Left ventricle myocardium superior (tissue), 1 donor: ENCODE measurements around the gene DHRS3. TPM values are rescaled to one million over a fixed set of nuclear protein-coding genes. Genes with fewer than 3 reads are reported as not detected.

ENCODE experiments used
- ATAC-seq: fragments of 200-7000 bp; cut with Tn5 transposase; one replicate; pipeline ENCODE4 v1.9.1; 2020; ENCODE audit warnings: mild to moderate bottlenecking, moderate library complexity
- DNase-seq: peaks from one replicate; pipeline ENCODE4 v3.0.0-alpha.2; 2020
- intact Hi-C: fragments of 100-400 bp; cut with micrococcal nuclease; formaldehyde crosslinking; loops from one replicate; pipeline ENCODE4 v1.11.0; 2022
- total RNA-seq: library from RNA; stranded (reverse); fragmentation: NEBNext Ultra II Directional; extraction: Animal tissue kit (Norgen Biotek cat#: 25700); gene quantifications from one replicate; pipeline ENCODE4 v1.2.1, GENCODE V29; 2021
- donor health status: DM: no; HTN: yes; CAD: no; lungs with severe emphysema.

DHRS3 gene
- total RNA-seq, 1 donor from 2014 or later = 79.6 TPM

DNA sequence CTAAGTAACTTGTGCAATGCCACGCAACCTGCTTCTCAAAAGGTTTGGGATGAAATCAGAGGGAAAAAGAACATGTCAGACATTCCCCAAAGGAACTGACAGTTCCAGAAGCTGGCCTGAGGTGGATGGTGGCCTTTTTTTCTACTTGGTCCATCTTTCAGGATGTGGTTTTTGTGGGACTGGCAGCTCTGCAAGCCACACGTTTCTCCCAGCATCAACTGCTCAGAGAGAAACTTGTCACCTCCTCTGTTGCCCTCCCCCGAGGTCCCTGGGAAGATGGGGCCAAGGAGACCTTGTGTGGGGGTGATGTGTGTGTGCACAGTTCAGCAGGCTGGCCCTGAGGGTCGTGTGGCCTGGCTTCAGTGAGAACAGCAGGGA, 2.5 kb upstream of the DHRS3 start:
- intact Hi-C loops = loop anchor here (10.0 kb wide), 2 partner anchors 206 to 296 kb away; no protein-coding TSS in a partner anchor
- no peak for ATAC-seq
- no peak for DNase-seq

DNA sequence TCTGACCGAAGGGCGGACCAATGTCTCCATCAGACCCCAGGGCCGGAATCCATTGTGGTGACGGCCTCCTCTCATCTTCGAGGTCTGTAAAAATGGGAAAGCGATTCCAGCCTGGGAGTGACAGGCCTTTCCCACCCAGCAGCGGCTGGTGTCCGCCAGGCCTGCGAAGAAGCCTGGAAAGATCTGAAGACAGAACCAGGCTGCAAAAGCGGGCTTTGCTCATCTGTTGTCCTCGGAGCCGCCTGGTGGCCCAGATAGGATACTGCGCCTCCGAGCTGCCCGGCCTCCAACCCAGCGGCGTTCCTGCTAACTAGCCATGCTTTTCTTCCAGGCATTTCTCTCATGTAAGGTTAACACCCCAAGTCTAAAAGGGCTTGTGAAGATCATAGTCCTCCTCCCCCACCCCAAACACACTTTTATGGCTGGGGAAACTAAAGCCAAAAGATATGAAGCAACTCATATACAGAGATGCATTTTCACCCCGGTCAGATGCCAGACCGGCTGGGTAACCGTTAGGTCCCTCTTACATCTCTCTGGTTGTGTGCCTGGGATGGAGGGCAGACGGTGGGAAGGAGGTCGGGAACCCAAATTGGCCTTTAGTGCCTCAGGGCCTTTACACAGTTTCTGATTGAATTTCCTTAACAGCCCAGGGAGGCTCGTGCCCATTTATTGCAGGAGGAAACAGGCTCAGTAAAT, 1.9 kb upstream of the DHRS3 start:
- DNase-seq (peak; percentile 90), ATAC-seq (peak; percentile 55)
- intact Hi-C loops = loop anchor here (10.0 kb wide), 2 partner anchors 205 to 295 kb away; no protein-coding TSS in a partner anchor

DNA sequence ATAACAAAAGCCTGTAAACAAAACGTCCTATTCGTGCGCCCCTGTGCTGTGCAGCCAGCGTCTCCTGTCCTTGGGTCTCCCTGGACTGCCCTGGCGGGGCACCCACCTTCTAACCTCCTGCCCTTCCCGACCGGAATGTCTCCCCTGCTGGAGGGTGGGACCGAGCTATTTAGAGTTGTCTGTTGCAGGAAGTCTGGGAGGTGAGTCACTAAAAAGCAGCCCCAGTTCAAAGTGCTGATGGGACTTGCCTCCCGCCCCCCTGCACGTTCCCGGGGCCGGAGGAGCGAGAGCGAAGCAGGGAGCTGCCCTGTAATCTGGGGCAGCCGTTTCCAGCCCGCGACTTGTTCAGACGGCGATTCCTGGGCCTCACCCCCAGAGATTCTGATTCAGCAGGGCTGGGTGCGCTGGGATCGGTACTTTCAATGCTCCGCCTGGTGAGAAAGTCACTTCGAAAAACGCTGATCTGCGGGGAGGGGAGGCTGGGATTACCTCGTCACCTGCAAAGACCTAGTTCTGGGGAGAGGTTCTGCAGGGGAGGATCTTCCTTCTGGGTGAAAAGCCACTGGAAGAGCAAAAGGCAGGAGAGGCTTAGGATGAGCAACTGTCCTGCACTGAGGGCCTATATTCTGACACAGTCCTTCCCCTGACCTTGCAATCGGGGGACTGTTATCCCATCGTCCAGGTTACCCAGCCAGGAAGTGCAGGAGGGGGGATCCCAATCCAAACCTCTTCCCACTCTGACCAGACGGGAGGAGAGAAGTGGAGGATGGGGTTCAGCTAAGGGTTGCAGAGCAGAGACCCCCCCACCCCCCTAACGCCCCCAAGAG, 1.2 kb upstream of the DHRS3 start:
- DNase-seq (peak; percentile 84), ATAC-seq (peak; percentile 64)
- intact Hi-C loops = no loop called here

DNA sequence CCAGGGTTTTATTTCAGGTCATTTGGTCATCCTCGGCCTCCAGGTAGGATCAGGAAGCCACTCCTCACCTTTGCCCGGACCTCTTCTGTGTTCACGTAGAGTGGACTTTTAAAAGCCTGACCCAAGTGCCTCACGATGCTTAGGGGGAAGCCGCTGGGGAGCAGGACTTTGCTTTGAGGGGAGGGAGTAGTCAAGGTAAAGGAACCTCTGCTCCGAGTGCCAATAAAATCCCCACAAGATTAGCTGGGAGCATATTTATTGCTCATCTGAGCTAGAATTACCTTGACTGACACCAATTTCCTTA, 603 bp upstream of the DHRS3 start:
- intact Hi-C loops = no loop called here
- DNase-seq = no peak
- no peak for ATAC-seq

DNA sequence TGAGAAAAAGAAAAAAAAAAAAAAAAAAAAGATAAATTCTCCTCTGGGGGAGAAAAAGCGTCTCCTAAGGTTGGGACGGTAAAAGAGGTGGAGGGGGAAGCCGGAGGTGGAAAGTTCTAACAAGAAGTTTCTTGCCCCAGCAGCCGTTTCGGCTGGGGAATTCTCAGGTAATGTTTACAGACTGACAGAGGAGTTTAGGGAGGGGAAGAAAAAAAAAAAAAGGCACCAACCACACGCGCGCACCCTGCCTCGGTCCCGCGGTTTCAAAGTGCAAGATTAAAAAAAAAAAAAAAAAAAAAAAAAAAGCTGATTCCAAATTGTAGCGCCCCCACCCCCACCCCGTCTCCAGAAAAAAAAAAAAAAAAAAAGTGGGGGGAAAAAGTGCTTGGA, 504 bp downstream of the DHRS3 start:
- no peak for DNase-seq
- intact Hi-C loops = no loop called here
- ATAC-seq = no peak

DNA sequence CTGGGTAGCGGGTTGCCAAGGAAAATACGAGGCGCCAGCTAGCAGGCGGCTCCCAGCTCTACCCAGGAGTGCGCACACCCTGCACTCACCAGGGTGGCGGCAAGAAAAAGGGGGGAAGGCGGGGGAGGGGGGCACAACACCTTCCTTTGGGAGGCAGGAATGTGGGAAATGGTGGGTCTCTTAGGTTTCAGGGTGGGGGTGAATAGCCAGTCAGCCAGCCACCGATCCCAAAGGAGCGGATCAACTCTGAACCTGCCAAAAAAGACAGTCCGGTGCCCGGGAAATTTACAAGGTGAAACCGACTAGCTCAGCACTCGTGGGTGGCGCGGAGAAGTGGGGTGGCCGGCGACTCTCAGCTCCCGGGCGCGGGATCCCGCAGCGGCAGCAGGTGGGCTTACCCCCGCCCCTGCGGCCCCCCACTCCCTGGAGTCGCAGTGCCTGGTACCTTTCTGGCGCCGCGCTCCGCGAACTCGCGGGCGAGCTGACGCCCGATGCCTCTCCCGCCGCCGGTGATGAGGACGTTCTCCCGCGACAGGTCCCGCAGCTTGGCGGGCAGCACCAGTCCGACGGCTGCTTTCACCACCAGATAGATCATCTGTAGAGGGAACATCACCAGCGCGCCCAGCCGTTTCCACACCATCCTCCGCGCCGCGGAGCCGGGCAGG, 1.2 kb downstream of the DHRS3 start:
- intact Hi-C loops = no loop called here
- peak; percentile 67 for DNase-seq

DNA sequence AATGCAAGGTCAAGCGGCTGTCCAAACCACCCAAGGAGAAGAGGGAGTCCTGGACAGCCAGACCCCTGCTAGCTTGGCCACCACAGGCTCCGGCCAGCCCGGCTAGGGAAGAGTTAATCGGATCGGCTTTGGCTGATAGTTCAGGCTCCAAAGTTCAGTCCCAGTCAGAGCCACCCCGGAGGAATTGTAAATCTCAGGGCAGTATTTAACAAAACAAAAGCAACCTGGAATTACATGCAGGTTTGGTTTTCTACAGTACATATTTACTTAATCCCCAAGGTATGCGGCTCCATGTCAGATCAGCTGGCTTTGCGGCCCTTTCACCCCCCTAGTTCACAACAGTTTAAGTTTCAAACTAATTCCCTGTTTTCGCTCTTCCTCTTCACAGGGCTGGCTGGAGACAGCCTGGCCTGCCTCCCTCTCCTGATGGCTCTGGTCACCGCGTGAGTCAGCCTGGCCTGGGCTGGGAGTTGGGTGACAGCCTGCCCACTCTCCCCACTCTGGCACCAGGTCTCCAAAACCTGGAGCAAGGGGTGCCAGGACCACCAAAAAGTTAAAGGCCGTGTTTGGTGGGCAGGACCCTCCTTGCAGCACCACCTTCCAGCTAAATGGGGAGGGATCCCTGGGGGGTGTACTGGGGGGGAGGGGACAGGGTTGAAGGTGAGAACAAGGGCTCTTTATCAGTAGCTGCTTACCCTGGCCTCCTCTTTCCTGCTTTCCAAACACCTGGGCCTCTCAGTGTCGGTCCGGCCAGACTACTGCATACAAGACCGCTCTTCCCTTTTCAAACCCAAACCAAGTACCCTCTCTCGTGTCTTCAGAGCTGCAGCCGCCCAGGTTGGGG, 1.9 kb downstream of the DHRS3 start:
- peak; percentile 84 for DNase-seq
- peak; percentile 48 for ATAC-seq
- intact Hi-C loops = no loop called here

More for the DNA sequence above, 1.2 kb downstream of the DHRS3 start:
- ATAC-seq = peak; percentile 13

DNA sequence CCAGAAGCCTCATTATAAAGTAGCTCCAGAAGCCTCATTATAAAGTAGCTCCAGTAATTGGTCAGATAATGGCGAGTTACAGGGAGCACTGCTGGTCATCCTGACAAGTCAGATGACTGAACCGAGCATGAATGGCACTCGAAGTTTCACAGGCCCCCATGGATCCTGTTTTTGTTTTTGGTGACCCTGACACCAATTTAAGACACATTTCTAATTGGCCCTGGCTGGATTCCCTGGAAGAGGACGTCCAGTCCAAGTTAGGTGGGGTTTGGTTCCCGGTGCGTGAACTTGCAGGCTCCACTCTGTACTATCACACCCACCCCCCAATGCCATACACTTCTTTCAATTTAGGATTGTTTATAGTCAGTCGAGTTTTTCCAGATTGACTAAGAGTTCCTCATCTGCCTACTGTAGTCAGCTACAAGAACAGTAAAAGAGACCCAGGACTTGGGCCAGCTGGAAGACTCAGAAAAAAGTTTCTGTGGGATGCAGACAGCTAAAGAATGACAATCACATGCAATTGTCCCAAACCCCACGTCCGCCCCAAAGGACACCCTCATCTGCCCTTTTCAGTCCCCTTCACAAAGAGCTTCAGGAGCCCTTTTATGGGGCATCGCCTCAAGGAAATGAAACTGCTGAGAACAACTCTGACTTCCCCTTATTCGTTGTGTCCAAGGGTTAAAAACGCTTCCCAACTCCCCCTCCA, 2.7 kb downstream of the DHRS3 start:
- ATAC-seq (no peak), DNase-seq (no peak)
- intact Hi-C loops = no loop called here

DNA sequence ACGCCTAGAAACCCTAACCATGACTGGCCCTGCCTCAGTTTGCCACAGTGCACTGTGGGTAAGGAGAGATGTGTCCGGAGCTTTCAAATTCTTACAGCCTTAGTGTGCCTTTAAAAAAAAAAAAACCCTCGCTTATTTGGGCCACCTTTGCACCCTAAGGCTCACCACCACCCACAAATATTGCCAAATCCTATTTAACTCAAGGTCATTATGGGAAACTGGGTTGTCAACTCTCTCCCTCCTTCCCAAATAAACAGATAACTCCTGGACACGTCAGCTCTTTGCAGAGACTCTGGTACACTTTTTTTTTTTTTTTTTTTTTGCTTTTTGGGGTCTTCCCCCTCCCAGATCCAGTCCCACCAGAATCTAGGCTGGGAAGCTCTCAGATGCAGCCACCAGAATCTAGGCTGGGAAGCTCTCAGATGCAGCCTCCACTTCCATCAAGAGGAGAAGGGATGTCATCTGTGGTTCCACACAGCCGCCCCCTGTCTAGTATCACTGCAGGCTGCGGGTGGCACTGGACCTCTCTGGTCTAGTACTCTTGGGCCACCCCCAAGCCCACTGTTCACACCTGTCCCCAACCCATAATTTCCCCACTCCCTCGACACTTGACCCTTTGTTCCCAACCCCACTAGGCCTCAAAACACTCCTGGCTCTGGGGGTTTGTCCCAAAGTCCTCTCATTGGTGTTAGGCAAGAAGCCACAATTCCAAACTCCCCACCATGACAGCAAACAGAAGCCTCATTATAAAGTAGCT, 3.4 kb downstream of the DHRS3 start:
- DNase-seq (no peak), ATAC-seq (no peak)
- intact Hi-C loops = no loop called here

DNA sequence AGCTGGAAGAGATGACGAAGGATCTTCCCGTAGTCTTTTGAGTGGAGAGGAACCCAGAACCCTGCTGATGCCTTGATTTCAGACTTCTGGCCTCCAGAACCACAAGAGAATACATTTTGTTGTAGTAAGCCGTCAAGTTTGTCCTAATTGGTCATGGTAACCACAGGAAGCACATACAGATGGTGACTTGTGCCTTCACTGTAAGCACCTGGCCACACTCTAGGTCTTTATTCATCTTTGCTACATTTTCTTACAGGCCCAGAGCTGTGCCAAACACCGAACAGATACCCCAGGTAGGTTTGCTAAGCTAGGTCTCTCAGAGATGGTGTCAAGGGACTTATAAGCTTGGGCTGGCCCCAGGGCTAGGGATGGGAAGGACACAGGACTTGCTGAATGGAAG, 4.8 kb downstream of the DHRS3 start:
- DNase-seq = no peak
- ATAC-seq = no peak
- intact Hi-C loops = no loop called here

DNA sequence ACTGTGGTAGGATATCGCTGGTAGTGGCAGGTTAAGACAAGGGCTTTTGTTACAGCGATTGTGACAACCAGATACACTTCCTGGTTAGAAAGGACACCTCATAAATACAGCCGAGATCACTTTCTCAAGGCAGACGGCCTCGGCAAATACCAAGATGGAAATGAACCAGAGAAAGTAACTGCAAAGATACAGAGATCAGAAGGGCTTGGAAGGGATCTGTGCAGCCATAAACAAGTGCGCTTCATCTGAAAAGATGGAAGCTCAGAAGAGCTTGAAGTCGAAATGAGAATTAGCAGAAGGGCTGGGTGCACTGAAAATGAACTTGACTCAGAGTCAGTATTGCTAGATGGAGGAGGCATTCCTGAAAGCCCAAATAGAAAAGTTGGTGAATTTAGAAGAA, 7.1 kb downstream of the DHRS3 start:
- ATAC-seq (no peak), DNase-seq (no peak)
- intact Hi-C loops = no loop called here

DNA sequence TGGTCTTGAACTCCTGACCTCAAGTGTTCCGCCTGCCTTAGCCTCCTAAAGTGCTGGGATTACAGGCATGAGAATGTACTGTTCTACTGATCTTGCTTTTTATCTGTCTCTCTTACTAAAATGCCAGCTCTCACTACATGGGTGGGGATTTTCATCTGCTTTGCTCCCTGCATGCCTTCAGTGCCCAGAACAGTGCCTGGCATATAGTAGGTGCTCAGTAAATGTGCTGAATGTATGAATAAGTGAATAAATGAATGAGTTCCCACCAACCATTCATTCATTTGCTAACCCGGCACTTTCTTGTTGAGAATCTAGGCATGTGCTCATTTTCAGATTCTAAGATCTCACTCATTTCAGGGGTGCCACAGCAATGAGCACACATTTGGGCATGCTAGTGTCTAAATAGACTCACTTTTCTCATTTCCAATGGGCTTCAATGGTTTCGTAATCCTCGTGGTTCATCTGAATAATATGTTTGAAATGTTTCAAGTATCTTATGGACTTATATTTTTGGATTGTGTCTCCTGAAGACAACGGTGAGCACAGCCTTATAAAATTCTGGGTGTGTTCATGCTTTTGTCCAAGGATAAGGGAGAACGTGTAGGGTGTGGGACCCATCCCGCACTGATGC, 7.6 kb downstream of the DHRS3 start:
- ATAC-seq (no peak), DNase-seq (no peak)
- intact Hi-C loops = no loop called here

DNA sequence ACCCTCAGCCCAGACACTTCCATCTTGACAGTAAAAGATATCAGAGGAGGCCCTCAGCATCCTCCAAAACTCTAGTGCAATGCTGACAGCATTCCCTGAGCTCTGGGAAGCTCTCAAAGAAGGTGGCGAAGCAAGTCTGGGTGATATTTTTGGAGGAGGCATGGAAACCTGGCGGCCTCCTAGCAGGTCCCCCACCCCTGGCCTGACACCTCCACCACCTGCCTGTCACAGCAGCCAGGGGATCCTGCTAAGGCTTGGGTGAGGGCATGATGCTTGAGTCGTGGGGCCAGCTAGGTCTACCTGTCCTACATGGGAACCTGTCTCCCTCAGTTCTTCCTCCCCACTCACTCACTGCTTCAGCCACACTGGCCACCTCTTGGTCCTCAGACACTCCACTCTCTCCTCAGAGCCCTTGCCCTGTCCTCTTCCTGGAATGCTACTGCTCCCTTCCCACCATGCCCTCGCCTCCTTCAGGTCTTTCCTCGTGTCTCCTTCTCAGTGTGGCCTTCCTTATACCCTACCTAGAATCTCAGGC, 8.5 kb downstream of the DHRS3 start:
- DNase-seq = no peak
- ATAC-seq = no peak
- intact Hi-C loops = no loop called here

DNA sequence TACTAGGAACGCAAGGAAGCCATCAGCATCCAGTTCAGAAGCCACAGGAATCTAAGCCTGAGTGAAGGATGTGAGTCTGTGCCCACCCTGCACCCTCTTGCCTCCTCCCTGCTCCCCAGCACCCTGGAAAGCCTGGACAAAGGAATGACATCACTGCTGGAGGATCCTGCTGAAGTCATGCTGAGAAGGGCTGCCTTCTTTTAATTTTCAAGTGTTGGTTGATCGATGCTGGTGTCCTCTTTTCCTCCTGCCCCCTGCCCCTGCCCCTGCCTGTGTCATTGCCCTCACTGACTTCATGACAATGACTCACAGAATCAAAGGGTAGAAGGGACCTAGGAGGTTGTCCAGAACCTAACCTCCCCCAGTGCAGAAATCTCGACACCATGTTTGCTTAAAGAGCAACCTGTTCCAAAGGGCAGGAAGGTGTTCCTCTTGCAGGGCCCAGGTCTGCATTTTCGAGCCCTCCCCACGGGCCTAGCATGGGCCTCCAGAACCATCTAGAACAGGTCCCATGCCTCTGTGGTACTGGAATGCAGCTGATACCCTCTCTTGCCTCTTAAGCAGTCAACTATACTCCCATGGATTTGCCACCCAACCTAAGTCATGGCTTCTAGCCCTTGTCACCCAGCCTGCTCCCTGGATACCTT, 9.6 kb downstream of the DHRS3 start:
- ATAC-seq = no peak
- intact Hi-C loops = no loop called here
- no peak for DNase-seq

DNA sequence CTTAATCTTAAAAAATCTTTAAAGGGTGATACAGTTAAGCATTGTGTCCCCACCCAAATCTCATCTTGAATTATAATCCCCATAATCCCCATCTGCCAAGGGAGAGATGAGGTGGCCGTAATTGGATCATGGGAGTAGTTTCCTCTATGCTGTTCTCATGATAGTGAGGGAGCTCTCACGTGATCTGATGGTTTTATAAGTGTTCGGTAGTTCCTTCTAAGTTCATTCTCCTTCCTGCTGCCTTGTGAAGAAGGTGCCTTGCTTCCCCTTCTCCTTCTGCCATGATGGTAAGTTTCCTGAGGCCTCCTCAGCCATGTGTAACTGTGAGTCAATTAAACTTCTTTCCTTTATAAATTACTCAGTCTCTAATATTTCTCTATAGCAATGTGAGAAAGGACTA, 10.7 kb downstream of the DHRS3 start:
- intact Hi-C loops = no loop called here
- DNase-seq (no peak), ATAC-seq (no peak)

DNA sequence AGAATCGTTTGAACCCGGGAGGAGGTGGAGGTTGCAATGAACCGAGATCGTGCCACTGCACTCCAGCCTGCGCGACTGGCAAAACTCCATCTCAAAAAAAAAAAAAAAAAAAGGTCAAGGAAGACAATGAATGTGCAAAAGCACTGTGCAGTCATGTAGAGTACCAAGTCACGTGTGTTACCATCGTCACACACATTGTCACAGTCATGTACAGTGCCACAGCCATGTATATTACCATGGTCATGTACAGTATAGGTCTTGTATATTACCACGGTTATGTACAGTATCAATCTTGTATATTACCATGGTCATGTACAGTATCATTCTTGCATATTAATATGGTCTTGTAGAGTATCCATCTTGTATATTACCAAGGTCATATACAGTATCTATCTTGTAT, 13.0 kb downstream of the DHRS3 start:
- no peak for DNase-seq
- intact Hi-C loops = no loop called here
- ATAC-seq = no peak
